ENCODE results near the gene ROR1.

The ROR1 gene

DNA sequence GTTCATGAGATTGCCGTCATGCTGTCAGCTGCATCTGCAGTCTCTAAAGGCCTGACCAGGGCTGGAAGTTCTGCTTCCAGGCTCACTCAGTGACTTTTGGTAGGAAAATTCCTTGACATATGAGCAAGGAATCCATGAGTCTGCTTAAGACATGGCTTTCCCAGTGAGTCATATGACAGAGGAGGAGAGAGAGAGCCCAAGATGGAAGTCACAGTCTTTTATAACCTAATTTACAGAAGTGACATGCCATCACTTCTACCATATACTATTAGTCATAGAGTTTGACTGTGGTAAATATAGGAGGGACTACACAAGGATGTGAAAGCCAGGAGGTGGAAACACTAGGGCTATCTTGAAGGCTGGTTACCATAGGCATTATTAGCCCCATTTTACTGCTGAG lies 115.2 kb downstream of the ROR1 start:
- DNase-seq, result peak; percentile 53

- DNase-seq, result no peak
Observed at GRCh38 chr1:63890468-63890867, 116.7 kb downstream of the ROR1 start.

DNA sequence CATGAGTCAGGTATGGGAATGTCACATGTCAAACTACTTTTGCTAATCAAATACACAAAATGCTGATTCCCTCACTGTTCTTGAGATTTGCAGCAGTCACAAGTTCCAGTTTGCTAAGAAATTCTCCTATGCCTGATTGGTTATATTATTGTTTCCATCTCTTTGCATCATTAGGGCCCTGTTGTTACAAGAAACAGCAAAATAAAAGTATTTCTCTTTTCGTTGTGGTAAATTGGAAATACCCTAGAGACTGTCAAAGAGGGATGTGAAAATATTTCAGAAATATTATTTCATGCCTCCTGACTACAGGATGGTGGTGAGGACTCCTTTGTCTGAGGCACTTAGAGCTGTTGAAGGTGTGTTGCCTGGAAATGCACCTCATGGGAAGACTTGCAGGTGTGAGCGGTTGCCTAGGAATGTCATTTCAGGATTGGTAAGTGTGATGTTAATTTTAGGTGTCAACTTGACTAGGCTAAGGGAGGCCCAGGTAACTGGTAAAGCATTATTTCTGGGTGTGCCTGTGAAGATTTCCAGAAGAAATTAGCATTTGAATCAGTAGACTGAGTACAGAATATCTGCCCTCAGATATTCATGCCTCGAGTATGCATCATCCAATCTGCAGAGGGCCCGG lies 117.4 kb downstream of the ROR1 start:
- DNase-seq, result no peak

DNA sequence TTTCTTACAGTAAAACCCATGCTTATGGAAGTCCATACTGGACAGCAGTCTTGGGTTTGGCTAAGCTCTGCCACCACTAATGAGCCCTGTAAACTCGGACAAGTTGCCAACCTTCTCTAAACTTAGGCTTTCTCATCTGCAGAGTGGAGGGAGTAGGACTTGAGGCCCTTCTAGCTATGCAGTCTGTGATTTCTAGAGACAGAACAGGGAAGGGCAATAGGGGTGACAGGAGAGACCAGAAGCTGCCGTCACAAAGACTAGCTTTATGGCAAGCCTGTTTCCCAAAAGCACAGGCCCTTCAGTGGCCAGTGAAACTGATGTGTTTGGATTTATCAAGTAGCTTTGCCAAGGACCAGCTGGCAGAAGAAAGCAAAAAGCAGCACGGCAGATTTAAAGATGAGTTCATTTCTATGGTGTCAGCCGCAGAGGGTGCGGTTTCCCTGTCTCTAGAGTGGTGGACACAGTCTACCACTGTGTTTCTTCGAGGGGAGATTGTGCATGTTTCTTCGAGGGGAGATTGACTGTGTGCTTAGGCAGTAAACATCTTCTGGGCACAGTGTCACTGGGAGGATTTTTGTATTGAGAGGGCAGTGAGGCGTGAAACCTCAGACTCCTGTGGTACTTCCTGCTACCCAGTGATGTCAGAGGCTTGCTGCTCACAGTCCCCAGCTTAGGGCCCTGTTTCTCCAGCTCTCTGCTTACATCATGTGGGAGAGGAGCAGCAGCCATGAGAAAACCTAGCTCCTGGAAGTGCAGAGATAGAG lies 119.0 kb downstream of the ROR1 start:
- DNase-seq, result peak; percentile 53

- DNase-seq, result peak; percentile 29
Observed at GRCh38 chr1:63893976-63894375, 120.2 kb downstream of the ROR1 start.

DNA sequence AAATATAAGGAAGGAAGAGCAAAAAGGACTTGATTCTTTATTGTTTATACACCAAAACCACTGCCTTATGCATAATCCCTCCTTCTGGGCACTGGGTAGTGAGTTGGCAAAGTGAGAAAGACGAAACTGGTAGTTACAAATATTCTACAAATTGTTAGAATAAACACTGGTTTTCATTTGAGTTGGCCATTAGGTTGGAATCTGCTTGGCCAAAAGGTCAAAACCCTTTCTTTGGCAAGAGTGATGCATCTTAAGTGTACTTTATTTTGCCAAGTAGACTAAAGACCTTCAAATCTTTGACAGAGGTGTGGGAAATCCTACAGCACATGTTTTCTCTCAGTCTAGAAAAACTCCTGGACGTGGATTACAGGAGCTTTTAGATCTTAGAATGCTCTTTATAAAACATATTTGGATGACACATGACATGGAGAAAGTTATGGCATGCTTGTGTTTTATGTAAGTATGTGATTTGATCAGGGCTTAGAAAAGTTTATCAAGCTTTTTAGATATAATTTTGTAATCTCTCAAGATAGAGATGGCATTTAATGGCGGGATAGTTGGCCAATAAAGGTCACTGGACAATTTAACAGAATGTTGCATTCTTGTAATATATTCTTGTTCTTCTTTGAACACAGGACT lies 120.9 kb downstream of the ROR1 start:
- DNase-seq, result no peak

- no peak for DNase-seq
Observed at GRCh38 chr1:63896755-63897154, 122.9 kb downstream of the ROR1 start.

DNA sequence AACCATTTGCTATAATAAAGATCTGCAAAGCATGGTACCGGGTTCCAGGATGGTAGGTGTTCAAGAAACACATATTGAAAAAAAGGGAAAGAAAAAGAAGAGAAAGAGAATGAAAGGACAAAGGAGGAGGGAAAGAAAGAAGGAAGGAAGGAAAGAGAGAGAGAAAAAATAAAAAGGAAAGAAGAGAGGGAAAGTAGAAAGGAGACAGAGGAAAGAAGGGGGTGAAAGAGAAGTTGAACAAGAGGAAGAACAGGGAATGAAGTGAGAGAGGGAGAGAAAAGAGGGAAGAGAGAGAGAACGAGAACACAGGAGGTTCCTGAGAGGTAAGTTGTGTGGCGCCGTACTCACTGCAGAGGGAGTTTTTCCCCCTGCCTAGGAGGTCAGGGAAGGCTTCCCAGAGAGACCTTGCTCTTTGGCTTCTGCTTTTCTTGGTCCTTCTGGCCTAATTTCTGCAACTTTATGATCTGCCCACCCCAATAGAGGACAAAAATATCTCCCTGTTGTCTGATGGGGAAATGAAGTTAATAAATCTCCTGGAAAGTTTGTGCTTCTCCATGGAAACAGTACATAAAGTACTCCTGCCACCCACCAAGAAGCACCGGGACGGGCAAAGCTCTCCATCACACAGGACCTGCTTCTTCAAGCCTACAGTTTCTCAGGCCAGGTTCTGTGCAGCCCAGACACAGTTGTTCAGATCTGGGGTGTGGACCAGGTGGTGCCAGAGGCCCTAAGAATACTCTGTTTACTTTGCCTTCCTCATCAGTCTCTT lies 124.8 kb downstream of the ROR1 start:
- no peak for DNase-seq

DNA sequence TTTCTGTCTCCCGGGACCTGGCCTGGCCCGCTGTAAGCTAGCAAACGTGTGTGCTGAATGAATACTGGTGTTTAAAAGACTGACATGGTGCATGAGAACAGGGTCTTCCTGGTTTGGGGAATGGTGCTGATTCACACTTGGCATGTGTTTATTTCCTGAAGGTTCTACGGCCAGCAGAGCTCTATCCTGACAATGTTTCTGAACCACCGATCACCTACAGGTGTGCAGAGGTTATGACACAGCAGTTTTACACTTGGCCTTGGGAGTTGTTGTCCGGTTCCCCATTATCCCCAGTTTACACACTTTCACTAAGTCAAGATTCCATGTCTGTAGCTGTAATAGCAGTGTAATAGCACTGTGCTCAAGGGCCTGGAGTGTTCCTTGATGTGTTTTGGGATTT lies 127.3 kb downstream of the ROR1 start:
- DNase-seq, result no peak

DNA sequence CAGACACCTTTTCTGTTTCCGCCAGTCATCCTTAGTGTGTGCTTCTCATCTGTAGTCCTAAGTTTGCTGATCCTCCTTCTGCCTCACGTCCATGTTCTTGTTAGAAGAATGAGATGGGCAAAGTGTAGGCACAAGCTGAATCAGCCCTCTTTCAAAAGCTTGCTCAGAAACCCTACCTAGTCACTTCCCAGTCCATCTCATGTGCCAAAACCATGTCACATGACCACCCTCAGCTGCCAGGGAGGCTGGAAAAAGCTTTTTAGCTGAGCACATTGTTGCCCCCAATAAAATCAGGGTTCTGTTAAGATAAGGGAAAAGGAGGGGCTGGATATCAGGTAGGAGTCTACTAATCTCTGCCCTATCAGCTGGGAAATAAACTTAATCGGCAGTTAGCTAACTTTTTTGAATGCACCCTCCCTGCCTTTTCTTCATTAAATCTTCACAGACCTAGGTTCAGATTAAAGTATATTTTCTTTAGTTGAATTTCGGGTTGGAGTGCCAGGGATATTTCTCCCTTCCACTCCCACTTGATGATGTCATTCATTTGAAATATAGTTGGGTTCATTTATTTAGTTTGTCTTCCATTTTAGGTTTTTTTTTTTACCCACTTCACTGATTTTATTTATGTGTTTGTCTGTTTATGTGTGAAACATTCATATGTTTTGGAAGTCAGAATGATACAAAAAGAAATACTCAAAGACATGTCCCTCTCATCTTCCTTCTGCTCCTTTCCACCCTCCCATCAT lies 129.2 kb downstream of the ROR1 start:
- peak; percentile 79 for DNase-seq

DNA sequence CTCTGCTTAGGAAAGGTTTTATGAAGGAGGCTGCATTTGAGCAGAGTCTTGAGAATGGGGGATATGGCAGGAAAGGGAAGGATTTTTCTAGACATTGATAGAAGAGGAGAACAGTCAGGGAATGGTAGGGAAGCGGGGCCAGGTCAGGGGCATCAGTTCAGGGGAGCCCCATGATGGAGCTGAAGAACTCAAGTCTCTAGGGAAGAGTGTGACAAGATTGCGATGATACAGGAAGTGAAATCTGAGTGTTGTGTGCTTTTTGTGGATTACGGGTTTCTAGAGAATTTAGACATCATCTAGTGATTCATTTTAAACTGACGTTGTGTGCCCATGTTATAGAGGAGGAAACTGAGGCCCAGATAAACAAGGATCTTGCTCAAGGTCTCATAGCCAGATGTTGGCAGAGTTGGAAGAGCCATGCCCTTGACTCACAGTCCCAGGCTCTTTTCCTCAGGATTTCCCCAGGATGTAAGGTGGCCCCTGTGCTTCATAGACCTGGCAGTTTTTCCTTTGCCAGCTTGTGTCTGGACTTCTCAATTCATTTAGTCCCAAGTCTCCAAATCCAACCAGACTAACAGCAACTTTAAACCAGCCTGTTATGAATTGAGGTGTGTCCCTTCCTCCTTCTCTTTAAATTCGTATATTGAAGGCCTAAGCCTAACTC lies 130.3 kb downstream of the ROR1 start:
- DNase-seq, result no peak

- DNase-seq, result no peak
Observed at GRCh38 chr1:63904826-63905225, 131.0 kb downstream of the ROR1 start.

DNA sequence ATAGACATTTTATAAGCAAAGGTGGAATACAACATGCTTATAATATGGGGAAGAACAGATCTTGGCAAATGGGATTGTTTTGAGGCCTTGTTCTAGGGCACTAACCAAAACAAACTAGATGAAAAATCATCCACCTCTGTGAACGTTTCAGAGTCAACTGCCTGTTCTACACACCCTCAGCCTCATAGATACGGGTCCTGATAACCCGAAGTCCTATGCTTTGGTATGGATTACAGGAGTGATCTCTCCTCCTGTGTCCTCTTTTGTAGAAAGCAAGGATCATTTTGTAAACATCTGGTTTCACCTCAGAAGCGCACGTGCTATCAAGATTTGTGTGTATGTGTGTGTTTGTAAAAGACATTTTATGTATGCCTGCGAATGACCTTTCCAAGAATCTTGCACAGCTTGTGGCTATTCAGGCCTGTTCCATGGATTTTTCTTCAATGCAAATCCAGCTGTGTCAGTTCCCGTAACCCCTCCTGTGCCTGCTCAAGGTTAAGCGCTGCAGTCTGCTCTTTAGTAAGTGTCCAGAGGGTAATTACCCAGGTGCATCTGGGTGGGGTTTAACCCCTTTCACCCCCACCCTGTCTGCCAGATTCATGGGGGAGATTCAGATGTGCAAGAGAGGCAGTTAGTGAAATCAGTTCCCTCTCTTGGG lies 132.4 kb downstream of the ROR1 start:
- DNase-seq, result no peak

DNA sequence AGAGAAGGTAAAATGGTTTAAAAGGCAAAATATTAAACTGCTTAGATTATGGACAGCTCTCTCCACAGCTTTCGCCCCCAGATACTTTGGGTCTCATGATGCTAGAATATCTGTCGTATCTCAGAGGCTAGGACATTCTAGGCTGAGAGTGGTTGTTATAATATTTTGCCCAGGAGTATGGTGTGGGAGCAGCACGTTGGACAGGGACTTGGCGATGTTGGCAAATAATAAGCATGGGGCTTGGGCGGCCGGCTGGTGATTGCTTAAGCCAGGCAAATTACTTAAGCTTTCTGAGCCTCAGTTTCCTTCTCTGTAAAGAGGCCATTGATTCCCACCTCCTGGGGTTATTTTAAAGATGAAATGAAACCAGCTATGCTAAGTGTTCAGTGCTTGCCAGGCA lies 133.2 kb downstream of the ROR1 start:
- no peak for DNase-seq

DNA sequence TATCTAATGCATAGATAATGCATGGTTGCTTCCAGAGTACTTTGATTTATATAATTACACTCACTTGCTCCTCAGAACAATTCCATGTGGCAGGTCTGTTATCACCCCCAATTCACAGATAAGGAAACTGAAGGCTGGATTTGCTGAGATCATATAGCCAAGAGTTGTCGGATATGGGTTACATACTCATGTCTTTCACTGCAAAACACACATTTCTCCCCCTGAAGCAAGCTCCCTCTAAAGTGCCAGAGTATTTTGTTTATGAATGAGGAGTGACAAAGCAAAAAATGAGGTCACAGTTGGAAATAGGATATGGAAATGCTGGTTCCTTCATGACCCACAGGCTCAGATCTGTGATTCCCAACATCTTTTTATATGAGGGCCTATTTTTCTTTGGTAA lies 134.2 kb downstream of the ROR1 start:
- no peak for DNase-seq

GRCh38 chr1:63909526-63909925 lies 135.7 kb downstream of the ROR1 start:
- no peak for DNase-seq

- DNase-seq, result no peak
Observed at GRCh38 chr1:63911049-63911448, 137.2 kb downstream of the ROR1 start.

GRCh38 chr1:63912643-63913042 lies 138.8 kb downstream of the ROR1 start:
- DNase-seq, result no peak

DNA sequence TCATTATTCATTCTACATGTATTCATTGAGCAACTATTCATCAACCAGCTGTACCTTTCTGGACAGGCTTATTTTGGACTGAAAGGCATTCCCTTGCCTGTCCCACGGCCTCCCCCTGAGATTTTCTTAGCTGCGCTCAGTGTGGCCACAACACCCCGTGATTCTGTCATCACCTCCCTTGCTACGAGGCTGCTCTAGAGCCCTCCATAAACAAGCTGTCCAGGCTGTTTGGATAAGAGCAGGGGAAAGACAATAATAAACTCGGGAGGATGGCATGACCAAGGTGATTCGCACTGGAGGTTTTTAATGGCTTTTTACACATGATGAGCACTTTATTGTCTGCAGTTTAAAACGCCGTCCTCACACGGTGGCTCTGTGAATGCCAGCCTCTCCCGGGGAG lies 139.7 kb downstream of the ROR1 start:
- no peak for DNase-seq

DNA sequence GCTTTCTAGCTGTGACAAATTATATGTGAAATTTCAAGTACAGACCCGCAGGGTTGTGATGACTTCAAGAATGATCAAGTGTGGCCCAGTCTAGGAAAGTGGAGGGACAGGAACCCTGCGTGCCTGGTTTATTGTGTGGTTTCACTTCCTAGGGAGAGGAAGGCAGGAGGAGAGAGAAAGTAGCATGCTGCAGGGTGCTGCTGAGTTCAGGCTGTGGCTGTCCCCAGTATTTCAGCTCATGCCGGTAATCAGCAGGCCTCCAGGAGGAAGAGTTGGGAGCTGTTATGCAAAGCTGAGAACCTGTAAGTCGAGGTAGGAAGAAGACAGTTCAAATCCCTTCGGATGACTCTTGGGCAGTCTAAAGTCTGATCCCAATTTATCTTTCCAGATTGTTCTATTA lies 140.4 kb downstream of the ROR1 start:
- DNase-seq, result no peak

DNA sequence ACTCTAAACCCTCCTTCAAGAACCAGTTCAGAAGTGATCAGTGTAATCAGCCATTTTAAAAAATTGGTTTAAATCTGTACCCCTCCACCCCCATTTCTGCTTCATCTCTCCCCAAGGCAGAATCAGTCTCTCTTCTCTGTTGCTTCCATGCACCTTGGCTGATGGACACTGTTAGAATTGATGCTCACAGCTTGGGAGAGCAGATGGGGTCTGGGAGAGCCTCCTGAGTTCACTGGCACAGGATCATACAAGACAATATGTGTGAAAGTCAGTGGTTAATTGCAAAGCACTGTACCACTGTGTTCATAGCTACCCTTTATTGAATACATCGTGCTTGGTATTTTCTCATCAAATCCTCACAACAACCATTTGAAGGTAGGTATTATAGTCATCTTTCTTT lies 140.9 kb downstream of the ROR1 start:
- no peak for DNase-seq

DNA sequence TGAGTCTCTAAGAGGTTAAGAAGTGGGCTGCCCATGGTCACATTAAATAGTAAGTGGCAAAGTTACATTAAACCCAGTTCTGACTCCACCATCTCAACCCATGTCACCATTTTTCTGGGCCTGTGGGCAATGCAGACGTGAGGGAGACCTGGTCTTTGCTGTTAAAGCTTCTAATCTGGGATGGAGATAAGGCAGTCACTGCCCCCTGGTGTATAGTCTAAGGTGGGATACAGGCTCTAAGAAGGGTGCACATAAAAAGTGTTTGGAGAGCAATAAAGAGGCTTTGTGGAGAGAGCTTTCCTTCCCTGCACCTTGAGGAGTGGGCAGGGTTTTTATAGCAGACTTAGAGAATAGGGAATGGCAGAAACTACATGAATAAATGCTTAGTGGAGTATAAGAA lies 141.3 kb downstream of the ROR1 start:
- no peak for DNase-seq

Measured in NCI-H226 (cell line).